Esophagus squamous epithelium (tissue), 5 donors: ENCODE data around the gene TTYH2. TPM values are rescaled to one million over a fixed set of nuclear protein-coding genes. Genes with fewer than 3 reads are reported as not detected.

Experiments
- DNase-seq: peaks from one replicate; lab custom pipeline; 2025; lab: John Stamatoyannopoulos, UW
- H3K27ac ChIP-seq, 4 donors: fragments of 200-600 bp; sonication (generic); one replicate each; pipeline ENCODE4 v1.5.1; 2016 to 2019; ENCODE audit warnings: mild to moderate bottlenecking in 1 of 4
- H3K27me3 ChIP-seq, 4 donors: fragments of 200-600 bp; sonication (generic); 1 replicate in 3 of 4; 2 replicates in 1 of 4; pipeline versions ENCODE4 v1.5.1 to v1.6.0; 2017 to 2021; ENCODE audit warnings: antibody characterized with exemption in 1 of 4
- H3K36me3 ChIP-seq, 3 donors: fragments of 200-600 bp; sonication (generic); one replicate each; pipeline ENCODE4 v1.5.1; 2016 to 2019
- H3K4me1 ChIP-seq, 3 donors: fragments of 200-600 bp; sonication (generic); one replicate each; pipeline ENCODE4 v1.5.1; 2017 to 2019
- H3K4me3 ChIP-seq, 4 donors: fragments of 200-600 bp; sonication (generic); 1 replicate in 3 of 4; 2 replicates in 1 of 4; pipeline ENCODE4 v1.5.1; 2016 to 2019; ENCODE audit warnings: mild to moderate bottlenecking in 2 of 4, moderate library complexity in 1 of 4
- H3K9me3 ChIP-seq, 3 donors: fragments of 200-600 bp; sonication (generic); one replicate each; pipeline ENCODE4 v1.5.1; 2016 to 2019
- POLR2A ChIP-seq, 4 donors: fragments of 450-650 bp; IDR thresholded peaks; one replicate each; pipeline ENCODE4 v1.6.1; 2017; ENCODE audit warnings: antibody characterized with exemption in 4 of 4, mild to moderate bottlenecking in 4 of 4, moderate library complexity in 3 of 4
- WGBS, 2 donors: methylation state at CpG; one replicate each; pipeline ENCODE4 v1.1.5; 2018; 5-methylcytosine and 5-hydroxymethylcytosine counted together
- intact Hi-C: fragments of 100-400 bp; cut with DNase I; formaldehyde crosslinking; loops from one replicate; pipeline ENCODE4 v1.15.0; 2022
- total RNA-seq, 4 donors: library from RNA; depleted of rRNA; stranded (reverse); fragments of >200 nt; gene quantifications; one replicate each; pipeline ENCODE4 v1.1.0, GENCODE V29; 2016
- TF ChIP-seq, protein P1 (sequence below), 6 experiments: fragments of 450-650 bp in 4 of 6; fragments of 200-600 bp in 2 of 6; sonication (generic) in 2 of 6; IDR thresholded peaks; one replicate each; pipeline ENCODE4 v1.5.1; 2016 to 2019; ENCODE audit warnings: antibody characterized with exemption in 6 of 6, mild to moderate bottlenecking in 4 of 6, moderate library complexity in 4 of 6
- donor health status: DM: yes; HTN: yes; CAD: no.

Gene TTYH2
- total RNA-seq, 4 donors from 2014 or later: 0.35 to 6.7 (median 1.8) TPM

DNA sequence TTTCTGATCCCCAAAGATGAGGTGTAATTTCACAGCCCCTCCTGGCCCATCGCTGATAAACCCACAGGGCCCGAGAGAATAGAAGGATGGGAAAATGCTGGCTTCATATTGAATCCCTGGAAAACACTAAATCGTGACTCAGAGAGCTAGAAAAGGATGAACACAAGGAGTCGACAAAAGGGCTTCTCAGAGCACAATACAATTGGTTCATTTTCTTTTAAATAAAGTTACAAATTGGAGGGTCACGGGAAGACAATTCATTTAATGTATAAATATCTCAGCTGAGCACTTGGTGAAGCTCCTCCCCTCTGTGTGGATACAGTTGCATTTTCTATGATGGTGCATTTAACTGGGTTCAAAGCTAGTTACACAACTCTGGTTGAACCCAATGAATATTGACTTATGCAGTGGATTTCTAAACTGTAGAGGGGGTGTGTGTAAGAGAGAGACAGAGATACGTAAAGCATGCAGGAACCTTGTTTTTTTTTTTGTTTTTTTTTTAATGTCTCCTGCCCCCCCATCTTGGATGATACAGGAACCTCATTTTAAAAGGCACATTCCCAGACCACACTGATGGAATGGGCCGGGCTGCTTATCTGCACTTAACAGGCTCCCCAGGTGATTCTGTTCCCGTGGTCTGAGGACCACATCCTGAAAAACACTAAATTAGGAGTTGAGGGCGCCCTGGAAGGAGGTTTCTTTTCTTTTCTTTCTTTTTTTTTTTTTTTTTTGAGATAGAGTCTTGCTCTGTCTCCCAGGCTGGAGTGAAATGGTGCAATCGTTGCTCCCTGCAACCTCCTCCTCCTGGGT lies 14.1 kb downstream of the TTYH2 start:
- WGBS, 2 donors: 83 to 87% methylated on average over 10 of the region's 10 CpGs
- Histone ChIP-seq H3K36me3 (peaks cover 0 to 14% (median 0%) of the 10 kb centered on the region in 3 donors), H3K4me1 (no peaks in the 10 kb centered on the region), H3K9me3 (no peaks in the 10 kb centered on the region), H3K4me3 (no peak overlapping the region), H3K27me3 (no peaks in the 10 kb centered on the region), H3K27ac (no peak overlapping the region)
- TF ChIP-seq POLR2A (IDR thresholded peaks at IDR 0.05): no peak
- TF ChIP-seq, protein P1, sequence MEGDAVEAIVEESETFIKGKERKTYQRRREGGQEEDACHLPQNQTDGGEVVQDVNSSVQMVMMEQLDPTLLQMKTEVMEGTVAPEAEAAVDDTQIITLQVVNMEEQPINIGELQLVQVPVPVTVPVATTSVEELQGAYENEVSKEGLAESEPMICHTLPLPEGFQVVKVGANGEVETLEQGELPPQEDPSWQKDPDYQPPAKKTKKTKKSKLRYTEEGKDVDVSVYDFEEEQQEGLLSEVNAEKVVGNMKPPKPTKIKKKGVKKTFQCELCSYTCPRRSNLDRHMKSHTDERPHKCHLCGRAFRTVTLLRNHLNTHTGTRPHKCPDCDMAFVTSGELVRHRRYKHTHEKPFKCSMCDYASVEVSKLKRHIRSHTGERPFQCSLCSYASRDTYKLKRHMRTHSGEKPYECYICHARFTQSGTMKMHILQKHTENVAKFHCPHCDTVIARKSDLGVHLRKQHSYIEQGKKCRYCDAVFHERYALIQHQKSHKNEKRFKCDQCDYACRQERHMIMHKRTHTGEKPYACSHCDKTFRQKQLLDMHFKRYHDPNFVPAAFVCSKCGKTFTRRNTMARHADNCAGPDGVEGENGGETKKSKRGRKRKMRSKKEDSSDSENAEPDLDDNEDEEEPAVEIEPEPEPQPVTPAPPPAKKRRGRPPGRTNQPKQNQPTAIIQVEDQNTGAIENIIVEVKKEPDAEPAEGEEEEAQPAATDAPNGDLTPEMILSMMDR (IDR thresholded peaks at IDR 0.05): no peak
- intact Hi-C loops: no loop called here
- DNase-seq: no peak

DNA sequence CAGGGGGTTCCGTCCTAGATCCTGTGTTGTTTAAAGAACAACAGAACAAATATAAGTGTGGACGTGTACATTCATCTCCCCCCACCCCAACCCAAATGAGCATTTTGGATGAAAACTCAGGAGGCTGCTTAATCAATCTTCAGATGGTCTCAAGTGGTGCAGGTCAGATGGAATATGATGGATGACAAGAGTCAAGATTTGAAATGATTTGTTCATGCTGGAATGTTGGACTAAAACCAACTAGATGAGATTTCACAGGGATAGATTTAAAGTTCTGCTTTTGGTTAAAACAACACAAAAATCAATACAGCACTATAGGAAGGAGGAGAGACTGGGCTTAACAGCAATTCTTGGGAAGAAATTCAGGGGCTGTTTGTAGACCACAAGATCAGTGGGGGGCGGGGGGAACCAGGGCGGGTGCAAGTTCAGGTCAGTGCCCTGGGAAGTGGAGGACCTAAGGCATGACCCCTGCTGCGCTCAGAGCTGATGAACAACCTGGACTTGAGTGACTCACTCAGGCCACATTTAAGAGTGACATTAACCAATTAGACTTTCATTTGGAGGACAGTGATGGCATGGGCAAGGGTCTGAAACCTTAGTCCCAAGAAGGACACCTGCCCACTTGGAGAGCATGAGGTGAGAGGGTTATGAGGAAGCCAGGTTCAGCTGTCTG lies 15.1 kb downstream of the TTYH2 start:
- H3K36me3 ChIP-seq: peaks cover 0 to 14% (median 0%) of the 10 kb centered on the region in 3 donors
- H3K4me1 ChIP-seq: no peaks in the 10 kb centered on the region
- DNase-seq: no peak
- no peak overlapping the region for H3K27ac ChIP-seq
- TF ChIP-seq, protein P1 (IDR thresholded peaks at IDR 0.05): no peak
- TF ChIP-seq POLR2A (IDR thresholded peaks at IDR 0.05): no peak
- no peaks in the 10 kb centered on the region for H3K9me3 ChIP-seq
- H3K27me3 ChIP-seq: no peaks in the 10 kb centered on the region
- 84 to 93% methylated on average over 5 of the region's 5 CpGs for WGBS, 2 donors
- intact Hi-C loops: no loop called here
- no peak overlapping the region for H3K4me3 ChIP-seq

DNA sequence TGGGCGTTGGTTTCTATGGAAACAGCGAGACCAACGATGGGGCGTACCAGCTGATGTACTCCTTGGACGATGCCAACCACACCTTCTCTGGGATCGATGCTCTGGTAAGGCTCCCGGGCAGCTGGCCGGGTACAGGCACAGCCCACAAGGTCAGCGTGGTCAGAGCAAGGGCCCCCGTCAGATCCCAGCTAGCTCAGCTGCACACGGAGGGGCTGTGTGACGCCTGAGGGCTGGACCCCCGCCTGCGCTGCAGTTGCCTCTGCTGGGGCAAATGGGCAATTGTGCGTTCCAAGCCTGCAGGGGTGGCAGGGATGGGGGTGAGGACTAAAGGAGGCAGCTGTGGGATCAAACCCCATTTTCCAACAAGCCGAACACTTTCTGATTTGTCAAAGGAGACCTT lies 17.5 kb downstream of the TTYH2 start:
- Histone ChIP-seq H3K9me3 (no peaks in the 10 kb centered on the region), H3K4me3 (no peak overlapping the region), H3K36me3 (peaks cover 0 to 14% (median 0%) of the 10 kb centered on the region in 3 donors), H3K4me1 (peaks cover 0 to 2% (median 0%) of the 10 kb centered on the region in 3 donors), H3K27ac (no peak overlapping the region), H3K27me3 (no peaks in the 10 kb centered on the region)
- WGBS, 2 donors: 89 to 94% methylated on average over 7 to 8 of the region's 16 CpGs
- intact Hi-C loops: no loop called here
- no peak for TF ChIP-seq POLR2A (IDR thresholded peaks at IDR 0.05)
- TF ChIP-seq, protein P1 (IDR thresholded peaks at IDR 0.05): no peak
- DNase-seq: no peak

DNA sequence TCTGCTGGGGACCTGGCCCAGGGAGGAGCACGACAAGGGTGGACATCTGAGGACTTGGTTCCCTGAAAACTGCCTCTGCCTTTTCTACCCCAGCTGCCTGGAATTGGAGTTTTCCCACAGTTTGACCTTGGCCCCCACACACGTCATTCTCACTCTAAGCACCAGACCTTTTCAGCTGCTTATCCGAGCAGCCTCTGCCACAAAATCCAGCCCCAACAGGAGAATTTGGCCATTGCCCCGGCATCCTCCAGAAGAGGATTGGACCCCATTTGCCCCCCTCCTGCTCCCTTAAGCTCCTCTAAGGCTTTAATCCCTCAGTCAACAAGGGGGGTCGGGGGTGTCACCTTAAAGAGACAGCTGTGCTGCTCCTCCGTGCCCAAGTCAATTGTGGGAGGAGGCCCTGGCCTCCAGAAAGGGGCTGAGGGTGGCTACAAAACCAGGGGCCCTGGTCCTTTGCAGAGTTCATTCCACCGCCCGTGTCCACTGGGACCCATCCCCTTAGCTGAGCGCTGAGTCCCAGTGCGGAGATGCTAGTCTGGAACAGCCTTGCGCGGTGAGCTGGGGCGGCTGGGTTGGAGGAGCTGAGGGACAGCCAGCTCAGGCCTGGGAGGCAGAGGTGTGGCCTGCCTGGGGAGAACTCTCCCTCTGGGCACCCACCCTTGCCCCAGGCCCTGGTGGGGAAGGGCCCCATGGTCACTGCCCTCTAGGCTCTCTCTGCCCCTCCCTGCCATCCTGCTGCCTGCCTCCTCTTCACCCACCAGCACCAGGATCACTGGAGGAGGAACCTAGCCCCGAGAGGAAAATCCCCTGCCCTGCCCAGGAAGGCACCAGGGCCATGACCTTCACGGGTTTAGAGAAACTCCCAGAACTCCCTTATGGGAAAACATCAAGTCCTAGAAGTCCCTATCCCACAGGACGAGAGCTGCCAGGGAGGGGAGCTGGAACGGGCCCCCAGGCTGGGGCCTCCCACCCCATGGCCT lies 18.8 kb downstream of the TTYH2 start:
- Histone ChIP-seq H3K4me1 (peaks cover 0 to 4% (median 0%) of the 10 kb centered on the region in 3 donors), H3K27ac (no peak overlapping the region), H3K4me3 (no peak overlapping the region), H3K9me3 (no peaks in the 10 kb centered on the region), H3K27me3 (no peaks in the 10 kb centered on the region), H3K36me3 (peaks cover 0 to 14% (median 0%) of the 10 kb centered on the region in 3 donors)
- no peak for DNase-seq
- WGBS, 2 donors: 56 to 76% methylated on average over 6 to 7 of the region's 17 CpGs
- intact Hi-C loops: no loop called here
- TF ChIP-seq, protein P1 (IDR thresholded peaks at IDR 0.05): no peak
- TF ChIP-seq POLR2A (IDR thresholded peaks at IDR 0.05): no peak
